LHCN-M2 (cell line): Measurements from ENCODE around the gene ZFP1. TPM values are rescaled to one million over a fixed set of nuclear protein-coding genes. Genes with fewer than 3 reads are reported as not detected.

Experiments used
- DNase-seq: peaks from one replicate; pipeline ENCODE4 v3.0.0-alpha.2; 2012; ENCODE audit warnings: low read depth
- total RNA-seq: library from RNA; depleted of rRNA; stranded (reverse); fragments of >200 nt; gene quantifications from 2 replicates; pipeline ENCODE4 v1.2.3, GENCODE V29; 2014

Gene ZFP1
- total RNA-seq, 1 experiment from 2014 or later = 13.0 TPM

DNA sequence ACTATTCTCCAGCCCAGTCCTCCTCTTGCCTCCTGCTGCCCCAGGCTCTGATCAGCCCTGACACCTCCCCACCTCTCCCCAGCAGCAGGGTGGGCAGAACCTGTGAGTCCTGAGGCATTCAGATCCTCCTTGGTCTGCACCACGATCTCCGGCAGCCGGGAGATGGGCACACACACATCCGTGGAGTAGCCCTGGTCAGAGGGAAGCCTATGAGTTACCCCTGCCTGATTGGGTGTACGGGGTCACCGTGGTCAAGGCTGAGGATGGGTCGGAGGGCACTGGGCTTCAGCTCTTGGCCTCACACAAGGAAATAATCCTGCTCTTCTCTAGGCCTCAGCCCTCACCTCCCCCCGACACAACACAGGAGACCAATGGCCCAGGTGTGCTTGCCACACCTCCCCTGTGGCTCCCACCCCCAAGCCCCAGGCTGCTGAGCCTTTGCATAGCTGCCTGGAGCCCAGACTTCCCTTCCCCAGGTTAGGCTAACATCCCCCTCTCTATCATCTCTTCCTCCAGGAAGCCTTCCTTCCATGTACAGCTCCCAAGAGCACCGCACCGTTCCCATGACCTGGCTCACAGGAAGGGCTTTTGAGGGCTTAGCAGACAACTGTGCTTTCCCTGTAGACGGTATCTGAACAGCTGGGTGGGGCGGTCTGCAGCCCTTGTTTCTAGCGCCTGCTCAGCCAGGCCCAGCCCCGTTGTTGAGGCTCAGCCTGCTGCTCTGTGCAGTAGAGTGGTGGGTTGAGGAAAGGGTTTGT lies 35.4 kb upstream of the ZFP1 start:
- DNase-seq = no peak

DNA sequence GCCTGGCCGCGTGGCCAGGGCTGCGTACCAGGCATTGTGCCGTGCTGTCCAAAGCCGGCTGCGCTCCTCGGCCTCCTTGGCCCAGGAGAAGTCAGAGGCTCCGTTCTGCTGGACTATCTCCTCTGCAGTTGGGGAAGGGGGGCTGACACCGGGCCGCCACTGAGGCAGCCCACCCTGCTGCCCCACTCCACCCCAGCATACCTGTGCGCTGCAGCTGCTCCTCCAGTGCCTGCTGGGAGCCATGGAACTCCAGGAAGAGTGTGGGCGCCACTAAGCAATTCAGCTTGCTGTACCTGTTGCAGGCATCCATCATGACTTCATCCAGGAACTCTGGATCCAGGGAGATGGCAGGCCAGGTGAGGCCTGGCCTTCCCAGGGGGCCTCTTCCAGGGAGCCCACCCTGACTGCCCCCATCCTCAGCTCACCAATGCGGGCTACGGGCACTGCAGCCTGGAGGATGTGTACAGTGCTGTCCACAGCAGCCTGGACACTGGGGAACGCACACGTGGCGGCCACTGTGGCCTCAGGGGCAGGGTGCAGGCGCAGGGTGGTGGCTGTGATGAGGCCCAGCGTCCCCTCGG lies 34.7 kb upstream of the ZFP1 start:
- DNase-seq = no peak

GRCh38 chr16:75114179-75114945 lies 34.0 kb upstream of the ZFP1 start:
- DNase-seq = no peak

DNA sequence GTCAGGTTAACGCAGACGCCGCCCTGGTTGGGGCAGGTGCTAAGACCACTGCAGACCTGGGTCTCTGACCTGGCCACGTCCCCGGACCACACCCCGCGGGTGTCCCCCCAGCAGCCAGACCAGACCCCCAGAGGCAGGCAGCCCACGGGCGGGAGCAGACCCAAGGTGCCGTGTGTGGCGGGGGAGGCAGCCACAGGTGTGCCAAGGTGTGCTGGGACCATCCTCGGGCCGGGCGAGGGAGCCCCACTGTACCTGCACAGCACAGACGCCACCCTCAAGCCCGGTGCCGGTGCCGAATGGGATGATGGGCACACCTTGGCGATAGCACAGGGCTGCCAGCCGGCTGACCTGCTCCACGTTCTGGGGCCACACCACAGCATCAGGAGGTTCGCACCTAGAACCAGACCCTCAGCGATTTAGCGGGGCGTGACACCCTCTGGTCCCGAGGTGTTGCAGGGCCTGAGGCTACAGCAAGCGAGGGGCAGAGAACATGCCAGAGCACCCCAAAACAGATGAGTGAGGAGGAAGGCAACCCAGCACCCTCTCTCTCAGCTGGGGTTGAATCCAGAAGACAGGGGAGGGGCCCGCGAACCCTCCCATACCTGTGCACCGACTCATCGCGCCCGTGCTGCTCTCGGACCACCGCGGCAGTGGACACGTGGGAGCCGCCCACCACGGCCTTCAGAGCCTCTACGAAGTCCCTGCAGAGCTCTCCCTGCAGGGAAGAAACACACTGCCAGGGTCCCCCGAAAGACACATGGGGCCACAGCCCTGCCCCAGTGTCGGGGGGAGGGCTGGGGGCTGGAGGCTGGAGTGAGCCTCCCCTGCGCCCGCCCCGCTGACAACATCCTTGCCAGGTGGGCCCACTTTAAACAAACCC lies 33.1 kb upstream of the ZFP1 start:
- DNase-seq = no peak

- no peak for DNase-seq
Observed at GRCh38 chr16:75116081-75116910, 32.0 kb upstream of the ZFP1 start, which contains the start of gene LDHD. Gene LDHD, minus strand, starts transcription at chr16:75116780. Its CDS starts 60 bp downstream, at chr16:75116720.

DNA sequence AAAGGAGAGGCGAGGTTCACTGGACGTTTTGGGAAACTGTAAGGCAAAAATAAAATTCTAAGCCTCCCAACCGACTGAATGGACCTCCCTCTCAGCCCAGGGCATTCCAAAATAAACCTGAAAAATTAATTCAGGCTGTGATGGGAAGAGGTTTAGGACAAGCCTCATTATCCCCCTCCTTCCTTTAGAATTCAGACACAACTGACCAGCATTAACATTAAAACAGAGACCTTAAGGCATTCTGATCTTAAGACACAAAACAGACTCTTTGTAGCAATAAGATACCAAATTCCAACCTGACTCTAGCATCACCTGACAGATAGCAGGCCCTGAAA lies 31.4 kb upstream of the ZFP1 start:
- no peak for DNase-seq

DNA sequence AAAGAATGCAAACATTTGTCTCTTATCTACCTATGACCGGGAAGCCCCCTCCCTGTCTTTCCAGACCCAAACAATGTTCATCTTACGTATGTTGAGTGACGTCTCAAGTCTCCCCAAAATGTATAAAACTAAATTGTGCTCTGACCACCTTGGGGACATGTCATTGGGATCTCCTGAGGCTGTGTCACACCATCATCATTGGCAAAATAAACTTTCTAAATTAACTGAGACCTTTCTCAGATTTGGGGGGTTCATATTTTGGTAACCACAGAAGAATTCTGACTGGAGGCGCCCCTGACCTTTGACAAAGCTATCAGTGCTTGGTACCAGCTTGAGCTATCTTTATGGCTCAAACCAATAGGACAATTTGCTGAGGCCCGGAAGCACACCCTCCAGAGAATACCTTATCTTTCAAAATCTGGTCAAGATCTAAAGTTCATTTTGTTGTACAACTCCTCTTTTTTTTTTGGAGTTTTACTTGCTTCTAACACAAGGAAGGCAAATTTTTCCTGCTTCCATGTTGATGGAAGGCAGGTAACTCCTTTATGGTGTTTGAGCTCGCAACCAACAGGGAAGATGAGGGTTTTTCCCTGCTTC lies 29.3 kb upstream of the ZFP1 start:
- no peak for DNase-seq

DNA sequence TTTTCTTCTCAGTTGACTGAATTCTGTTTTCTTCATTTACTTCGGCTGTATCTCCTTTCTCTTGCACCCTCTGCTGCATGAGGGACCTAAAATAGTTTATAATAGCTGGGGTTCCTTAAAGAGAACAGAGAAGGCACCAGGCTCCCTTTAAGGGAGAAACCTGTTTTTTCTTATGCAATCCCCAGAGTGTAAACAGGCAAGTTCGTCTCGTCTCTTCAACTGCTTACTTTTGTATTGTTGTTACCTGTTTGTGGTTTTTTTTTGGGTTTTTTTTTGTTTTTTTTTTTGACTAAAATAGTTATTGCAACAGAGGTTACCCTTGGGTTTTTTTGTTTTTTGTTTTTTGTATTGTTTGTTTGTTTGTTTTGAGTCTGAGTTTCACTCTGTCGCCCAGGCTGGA lies 28.1 kb upstream of the ZFP1 start:
- DNase-seq = no peak

- no peak for DNase-seq
Observed at GRCh38 chr16:75121949-75122568, 26.3 kb upstream of the ZFP1 start.

DNA sequence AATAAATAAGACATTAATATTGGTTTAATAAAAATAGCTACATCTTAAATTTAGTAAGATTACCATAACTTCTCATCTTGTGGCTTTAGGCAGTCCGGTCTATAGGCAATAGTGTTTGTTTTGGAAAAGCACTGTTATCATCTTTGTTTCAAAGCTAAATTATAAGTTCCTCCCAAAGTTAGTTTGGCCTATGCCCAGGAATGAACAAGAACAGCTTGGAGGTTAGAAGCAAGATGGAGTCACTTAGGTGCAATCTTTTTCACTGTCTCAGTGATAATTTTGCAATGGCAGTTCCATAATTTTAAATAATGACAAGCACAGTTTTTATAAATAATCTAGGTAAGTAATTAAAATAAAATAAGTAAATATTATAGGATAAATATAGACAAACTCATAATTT lies 25.7 kb upstream of the ZFP1 start:
- DNase-seq = no peak

DNA sequence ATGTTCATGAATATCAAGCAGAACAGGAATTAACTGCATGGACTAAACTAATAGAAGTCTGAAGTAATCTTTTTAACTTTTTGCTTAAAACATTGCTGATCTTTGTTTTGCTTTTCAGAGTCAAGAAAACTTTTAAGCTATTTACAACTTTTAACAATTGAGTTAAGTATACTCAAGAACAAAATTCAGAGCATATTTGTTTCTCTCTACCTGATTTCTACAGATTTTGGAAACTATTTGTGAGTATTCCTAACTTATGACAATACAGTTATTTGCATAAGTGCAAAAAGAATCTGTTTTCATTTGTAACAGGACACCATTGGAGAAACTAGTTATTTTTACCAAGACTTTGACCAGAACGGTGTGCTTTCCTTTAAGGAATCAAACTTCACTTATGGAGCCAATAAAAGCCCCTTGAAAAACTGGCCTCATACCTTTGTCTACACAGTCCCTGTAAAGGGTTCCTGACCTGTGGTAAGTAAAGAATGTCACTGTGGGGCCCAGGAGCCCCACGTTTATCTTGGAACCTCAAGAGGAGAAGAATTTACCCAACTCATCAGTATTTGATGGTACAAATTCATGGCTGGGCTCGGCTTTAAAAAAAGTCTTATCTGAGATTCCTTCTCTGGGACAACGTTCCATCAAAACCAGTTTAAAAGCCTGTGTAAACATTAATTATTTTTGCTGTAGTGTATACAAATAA lies 20.5 kb upstream of the ZFP1 start:
- DNase-seq = no peak

GRCh38 chr16:75129421-75130149 lies 18.7 kb upstream of the ZFP1 start:
- peak; percentile 53 for DNase-seq

- DNase-seq = no peak
Observed at GRCh38 chr16:75130150-75130771, 18.1 kb upstream of the ZFP1 start.

- DNase-seq = no peak
Observed at GRCh38 chr16:75131081-75131480, 17.2 kb upstream of the ZFP1 start.

DNA sequence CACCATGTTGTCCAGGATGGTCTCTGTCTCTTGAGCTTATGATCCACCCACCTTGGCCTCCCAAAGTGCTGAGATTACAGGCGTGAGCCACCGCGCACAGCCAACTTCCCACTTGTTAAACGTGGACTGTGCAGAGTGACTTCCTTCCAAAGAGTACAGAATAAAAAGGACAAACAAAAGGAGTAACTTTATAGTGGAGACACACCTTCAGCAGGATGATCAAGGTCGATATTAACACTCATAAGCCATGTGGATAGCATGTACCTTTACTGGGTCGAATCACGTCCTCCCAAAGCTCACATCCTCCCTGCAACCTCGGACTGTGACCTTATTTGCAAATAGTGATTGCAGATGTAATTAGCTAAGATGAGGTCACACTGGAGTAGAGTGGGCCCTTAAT lies 10.1 kb upstream of the ZFP1 start:
- DNase-seq = no peak

- DNase-seq = no peak
Observed at GRCh38 chr16:75138636-75139035, 9.7 kb upstream of the ZFP1 start.

GRCh38 chr16:75139498-75139897 lies 8.8 kb upstream of the ZFP1 start:
- DNase-seq = no peak

GRCh38 chr16:75143941-75144340 lies 4.4 kb upstream of the ZFP1 start:
- DNase-seq = no peak
